NB4 (cell line): ENCODE data around the gene STRADA.

Experiments
- POLR2A ChIP-seq: IDR thresholded peaks from 2 replicates; pipeline ENCODE4 v1.6.1; 2011; ENCODE audit warnings: mild to moderate bottlenecking; ENCODE audit not compliant: insufficient read length; ENCODE audit errors: extremely low read depth
- TF ChIP-seq, protein P1 (sequence below): IDR thresholded peaks from one replicate; pipeline ENCODE4 v1.5.1; 2012; ENCODE audit warnings: low read depth, low read length

DNA sequence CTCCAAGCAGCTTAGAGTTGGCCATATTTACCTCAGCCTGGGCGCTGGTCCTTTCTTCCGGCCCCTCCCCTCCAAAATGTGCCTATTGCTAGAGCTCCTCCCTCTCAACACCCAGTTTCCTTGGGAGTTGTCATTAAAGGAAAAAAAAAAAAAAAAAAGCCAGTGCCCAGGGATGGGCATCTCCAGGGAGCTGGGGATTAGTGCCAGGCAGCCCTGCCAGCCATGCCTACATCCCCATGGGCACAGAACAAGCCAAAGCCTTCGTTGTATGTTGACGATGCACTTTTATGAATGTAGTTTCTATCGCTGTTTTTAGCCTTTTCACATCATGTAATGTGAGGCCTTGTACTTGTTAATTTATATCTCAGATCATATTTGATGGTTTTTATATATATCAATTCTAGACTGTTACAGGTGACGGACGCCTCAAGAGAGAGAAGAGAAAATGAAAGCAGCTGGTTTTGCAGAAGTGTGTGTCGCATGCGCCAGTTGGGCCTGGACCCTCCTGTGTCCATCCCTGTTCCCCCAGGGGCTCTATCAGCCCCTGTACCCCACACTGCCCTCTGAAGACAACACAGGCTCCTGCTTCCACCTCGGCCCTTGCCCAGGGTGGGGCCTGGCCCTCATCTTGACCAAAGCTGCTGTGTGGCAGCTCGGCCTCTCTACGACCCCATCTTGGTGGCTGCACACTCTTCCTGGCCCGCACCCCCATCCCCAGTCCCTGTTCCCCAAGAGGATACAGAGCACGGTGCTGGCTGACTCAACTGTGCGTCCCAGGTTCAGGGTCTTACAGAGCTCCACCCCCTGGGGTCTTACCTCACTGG is 46.4 kb downstream of the STRADA start:
- TF ChIP-seq POLR2A, result no peak
- TF ChIP-seq, protein P1, sequence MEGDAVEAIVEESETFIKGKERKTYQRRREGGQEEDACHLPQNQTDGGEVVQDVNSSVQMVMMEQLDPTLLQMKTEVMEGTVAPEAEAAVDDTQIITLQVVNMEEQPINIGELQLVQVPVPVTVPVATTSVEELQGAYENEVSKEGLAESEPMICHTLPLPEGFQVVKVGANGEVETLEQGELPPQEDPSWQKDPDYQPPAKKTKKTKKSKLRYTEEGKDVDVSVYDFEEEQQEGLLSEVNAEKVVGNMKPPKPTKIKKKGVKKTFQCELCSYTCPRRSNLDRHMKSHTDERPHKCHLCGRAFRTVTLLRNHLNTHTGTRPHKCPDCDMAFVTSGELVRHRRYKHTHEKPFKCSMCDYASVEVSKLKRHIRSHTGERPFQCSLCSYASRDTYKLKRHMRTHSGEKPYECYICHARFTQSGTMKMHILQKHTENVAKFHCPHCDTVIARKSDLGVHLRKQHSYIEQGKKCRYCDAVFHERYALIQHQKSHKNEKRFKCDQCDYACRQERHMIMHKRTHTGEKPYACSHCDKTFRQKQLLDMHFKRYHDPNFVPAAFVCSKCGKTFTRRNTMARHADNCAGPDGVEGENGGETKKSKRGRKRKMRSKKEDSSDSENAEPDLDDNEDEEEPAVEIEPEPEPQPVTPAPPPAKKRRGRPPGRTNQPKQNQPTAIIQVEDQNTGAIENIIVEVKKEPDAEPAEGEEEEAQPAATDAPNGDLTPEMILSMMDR, result no peak
